Endothelial cell of umbilical vein (primary cell): ENCODE data around the gene UCP3. TPM values are rescaled to one million over a fixed set of nuclear protein-coding genes. Genes with fewer than 3 reads are reported as not detected.

ENCODE experiments used
- BruUV-seq: library from RNA; stranded (reverse); fragments of 400-500 nt; replicated peaks from 2 replicates; lab custom pipeline; 2021; lab: Mats Ljungman, UMichigan
- CTCF ChIA-PET: fragments of 300-600, 350-600 bp; sonication (Branson Sonifier 250); formaldehyde crosslinking; loops from one replicate; lab custom pipeline; 2021; ENCODE audit warnings: antibody characterized with exemption, inconsistent platforms; lab: Charles Lee
- POLR2A ChIA-PET: fragments of 300-600, 350-600 bp; sonication (Branson Sonifier 250); formaldehyde crosslinking; loops from one replicate; lab custom pipeline; 2021; ENCODE audit warnings: antibody characterized with exemption, inconsistent platforms; lab: Charles Lee
- DNase-seq: peaks from one replicate; pipeline ENCODE4 v3.0.0-alpha.2; 2011; ENCODE audit warnings: low read depth, low spot score
- FAIRE-seq: peaks from 2 replicates; lab custom pipeline; 2011; peaks lifted over from hg19 to GRCh38; lab: Jason Lieb, UNC
- H2AFZ ChIP-seq: 2 replicates; pipeline ENCODE4 v1.6.0; 2012; ENCODE audit warnings: low read depth, low read length, control low read depth, inconsistent platforms
- H3K27ac ChIP-seq: 2 replicates; pipeline ENCODE4 v1.5.1; 2011; ENCODE audit warnings: low read depth, mild to moderate bottlenecking, control low read depth, low read length, moderate library complexity; ENCODE audit not compliant: insufficient read depth
- H3K27me3 ChIP-seq, 2 experiments: 2 replicates each; pipeline versions ENCODE4 v1.6.0 to v1.6.1; 2011; ENCODE audit warnings: low read length in 2 of 2, mixed read lengths in 1 of 2; ENCODE audit not compliant: control insufficient read depth in 2 of 2, insufficient read depth in 2 of 2
- H3K36me3 ChIP-seq, 2 experiments: 2 replicates in 1 of 2; 3 replicates in 1 of 2; pipeline ENCODE4 v1.5.1; 2011; ENCODE audit warnings: low read length in 2 of 2, mild to moderate bottlenecking in 1 of 2, moderate library complexity in 1 of 2; ENCODE audit not compliant: control insufficient read depth in 2 of 2, insufficient read depth in 2 of 2; ENCODE audit errors: extremely low read depth in 1 of 2
- H3K4me1 ChIP-seq: 3 replicates; pipeline ENCODE4 v1.5.1; 2011; ENCODE audit warnings: mild to moderate bottlenecking, low read length; ENCODE audit not compliant: control insufficient read depth, insufficient read depth; ENCODE audit errors: extremely low read depth
- H3K4me2 ChIP-seq: 2 replicates; pipeline ENCODE4 v1.6.1; 2011; ENCODE audit warnings: low read length, control low read depth, mixed read lengths; ENCODE audit not compliant: insufficient read depth
- H3K4me3 ChIP-seq, 3 experiments: fragments of 200-600 bp in 1 of 3; sonication (generic), shearing (Covaris generic) in 1 of 3; replicated peaks in 1 of 3; 2 replicates each; pipeline ENCODE4 v1.5.1; 2011 to 2016; ENCODE audit warnings: control low read depth in 3 of 3, low read length in 3 of 3, mild to moderate bottlenecking in 2 of 3, inconsistent platforms in 1 of 3, low read depth in 1 of 3, moderate library complexity in 1 of 3; ENCODE audit not compliant: insufficient read depth in 1 of 3
- H3K79me2 ChIP-seq: 2 replicates; pipeline ENCODE4 v1.6.0; 2012; ENCODE audit warnings: low read length, inconsistent platforms; ENCODE audit not compliant: control insufficient read depth, insufficient read depth
- H3K9ac ChIP-seq: replicated peaks from 2 replicates; pipeline ENCODE3; 2011; ENCODE audit warnings: low read length, control low read depth; ENCODE audit not compliant: insufficient read depth; ENCODE audit errors: extremely low read depth
- H3K9me1 ChIP-seq: replicated peaks from 3 replicates; pipeline ENCODE4 v1.6.0; 2011; ENCODE audit warnings: mild to moderate bottlenecking, low read length; ENCODE audit not compliant: control insufficient read depth, insufficient read depth; ENCODE audit errors: extremely low read depth
- H3K9me3 ChIP-seq: replicated peaks from 2 replicates; pipeline ENCODE4 v1.5.1; 2012; ENCODE audit warnings: low read length, inconsistent platforms; ENCODE audit not compliant: control insufficient read depth, insufficient read depth
- H4K20me1 ChIP-seq: replicated peaks from 2 replicates; pipeline ENCODE3; 2011; ENCODE audit warnings: mild to moderate bottlenecking, low read length; ENCODE audit not compliant: control insufficient read depth, insufficient read depth; ENCODE audit errors: extremely low read depth
- EZH2 ChIP-seq: IDR thresholded peaks from 2 replicates; pipeline ENCODE4 v1.6.1; 2012; ENCODE audit warnings: borderline replicate concordance, low read depth, mild to moderate bottlenecking, moderate library complexity, low read length, inconsistent platforms; ENCODE audit not compliant: severe bottlenecking
- FOS ChIP-seq: IDR thresholded peaks from 2 replicates; pipeline ENCODE4 v1.6.1; 2011; ENCODE audit warnings: mild to moderate bottlenecking, low read length, moderate library complexity, borderline replicate concordance; ENCODE audit not compliant: insufficient read depth
- GATA2 ChIP-seq: IDR thresholded peaks from 2 replicates; pipeline ENCODE4 v1.7.0; 2011; ENCODE audit warnings: low read depth, mild to moderate bottlenecking, moderate library complexity, mixed read lengths, low read length; ENCODE audit not compliant: insufficient read length, insufficient read depth
- MAX ChIP-seq: IDR thresholded peaks from 2 replicates; pipeline ENCODE4 v1.6.1; 2011; ENCODE audit not compliant: insufficient read depth, insufficient read length
- POLR2AphosphoS5 ChIP-seq: IDR thresholded peaks from 2 replicates; pipeline ENCODE4 v1.6.1; 2012; ENCODE audit warnings: low read depth, mild to moderate bottlenecking, control low read depth, low read length, moderate library complexity; ENCODE audit not compliant: insufficient read depth
- dilution Hi-C: fragments of 300-500 bp; cut with MboI; formaldehyde crosslinking; loops from one replicate; pipeline ENCODE4 v1.15.0; 2019; ENCODE audit warnings: low sequenced_read_pairs; ENCODE audit not compliant: extremely low pct_ligation_motif_present
- intact Hi-C: fragments of 100-400 bp; cut with micrococcal nuclease; formaldehyde crosslinking; loops from one replicate; pipeline ENCODE4 v1.10.0; 2022
- polyA plus RNA-seq, 4 experiments: library from polyadenylated mRNA; depleted of rRNA in 3 of 4; stranded (reverse) in 3 of 4; unstranded in 1 of 4; fragments of >200 nt; gene quantifications; 2 replicates each; pipeline versions ENCODE4 v1.2.1 to v1.2.3, GENCODE V29; 2011 to 2012; ENCODE audit warnings: missing spikeins in 1 of 4
- total RNA-seq: library from RNA; stranded (reverse); gene quantifications from 2 replicates; pipeline ENCODE4 v1.2.3, GENCODE V29; 2021
- TF ChIP-seq, protein P1 (sequence below), 2 donors: IDR thresholded peaks; 1 replicate in 1 of 2; 2 replicates in 1 of 2; pipeline ENCODE4 v1.5.1; 2011; ENCODE audit warnings: low read length in 2 of 2, mild to moderate bottlenecking in 2 of 2, moderate library complexity in 2 of 2, control low read depth in 1 of 2, inconsistent platforms in 1 of 2, low read depth in 1 of 2; ENCODE audit not compliant: insufficient read depth in 1 of 2; ENCODE audit errors: extremely low read depth in 1 of 2

Gene UCP3
- total and polyA plus RNA-seq, 2 donors (not counting 3 experiments of a cell fraction or from before 2014, with no cell fraction given): 1.1 to 1.4 TPM

DNA sequence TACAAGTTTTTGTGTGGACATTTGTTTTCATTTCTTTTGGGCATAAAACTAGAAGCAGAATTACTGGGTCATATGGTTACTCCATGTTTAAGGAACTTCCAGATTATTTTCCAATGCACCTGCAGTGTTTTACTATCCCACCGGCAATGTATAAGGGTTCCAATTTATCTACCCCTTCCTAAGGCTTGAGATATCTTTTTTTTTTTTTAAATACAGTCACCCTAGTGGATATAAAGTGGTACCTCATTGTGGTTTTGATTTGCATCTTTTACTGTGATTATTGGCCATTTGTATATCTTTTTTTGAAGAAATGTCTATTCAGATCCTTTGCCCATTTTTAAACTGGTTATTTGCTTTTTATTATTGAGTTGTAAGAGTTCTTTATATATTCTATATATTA is 34.6 kb upstream of the UCP3 start:
- Histone ChIP-seq H3K9me1 (no peaks in the 10 kb centered on the region), H4K20me1 (no peaks in the 10 kb centered on the region), H3K4me1 (no peaks in the 10 kb centered on the region), H3K36me3 (peaks cover 8 to 17% of the 10 kb centered on the region in 2 experiments), H3K9ac (no peak overlapping the region), H3K4me3 (no peak overlapping the region), H3K27me3 (no peaks in the 10 kb centered on the region), H2AFZ (no peak overlapping the region), H3K4me2 (no peak overlapping the region), H3K9me3 (no peaks in the 10 kb centered on the region), H3K79me2 (no peaks in the 10 kb centered on the region), H3K27ac (no peak overlapping the region)
- DNase-seq (no peak), FAIRE-seq (peak; percentile 26)
- POLR2A ChIA-PET: no interaction called here
- dilution Hi-C loops: no loop called here
- intact Hi-C loops: no loop called here
- TF ChIP-seq MAX: no peak
- TF ChIP-seq EZH2: no peak
- TF ChIP-seq FOS: no peak
- TF ChIP-seq POLR2AphosphoS5: no peak
- TF ChIP-seq GATA2: no peak
- TF ChIP-seq, protein P1, sequence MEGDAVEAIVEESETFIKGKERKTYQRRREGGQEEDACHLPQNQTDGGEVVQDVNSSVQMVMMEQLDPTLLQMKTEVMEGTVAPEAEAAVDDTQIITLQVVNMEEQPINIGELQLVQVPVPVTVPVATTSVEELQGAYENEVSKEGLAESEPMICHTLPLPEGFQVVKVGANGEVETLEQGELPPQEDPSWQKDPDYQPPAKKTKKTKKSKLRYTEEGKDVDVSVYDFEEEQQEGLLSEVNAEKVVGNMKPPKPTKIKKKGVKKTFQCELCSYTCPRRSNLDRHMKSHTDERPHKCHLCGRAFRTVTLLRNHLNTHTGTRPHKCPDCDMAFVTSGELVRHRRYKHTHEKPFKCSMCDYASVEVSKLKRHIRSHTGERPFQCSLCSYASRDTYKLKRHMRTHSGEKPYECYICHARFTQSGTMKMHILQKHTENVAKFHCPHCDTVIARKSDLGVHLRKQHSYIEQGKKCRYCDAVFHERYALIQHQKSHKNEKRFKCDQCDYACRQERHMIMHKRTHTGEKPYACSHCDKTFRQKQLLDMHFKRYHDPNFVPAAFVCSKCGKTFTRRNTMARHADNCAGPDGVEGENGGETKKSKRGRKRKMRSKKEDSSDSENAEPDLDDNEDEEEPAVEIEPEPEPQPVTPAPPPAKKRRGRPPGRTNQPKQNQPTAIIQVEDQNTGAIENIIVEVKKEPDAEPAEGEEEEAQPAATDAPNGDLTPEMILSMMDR (IDR thresholded peaks at IDR 0.05; ENCODE audit: extremely low read depth in 1 of 2, insufficient read depth in 1 of 2, low read depth in 1 of 2, low read length in 2 of 2): no peak
- no TSS peak for BruUV-seq
- CTCF ChIA-PET: no interaction called here
